ENCODE measurements around the gene TTC34. TPM values are rescaled to one million over a fixed set of nuclear protein-coding genes. Genes with fewer than 3 reads are reported as not detected.

TTC34 gene
- polyA plus RNA-seq, 1 donor (not counting 4 experiments of a cell fraction or from before 2014, with no cell fraction given) = 0.04 TPM

GRCh38 chr1:2639203-2639602 is 162.3 kb downstream of the TTC34 start:
- no peak for FAIRE-seq
- Histone ChIP-seq H3K9me1 (ENCODE audit: control insufficient read depth, extremely low read depth, insufficient read depth, low read length) (no peaks in the 10 kb centered on the region), H3K79me2 (ENCODE audit: control insufficient read depth, insufficient read depth, low read length) (no peaks in the 10 kb centered on the region), H3K9ac (ENCODE audit: control insufficient read depth, extremely low read depth, insufficient read depth, low read length) (no peak overlapping the region), H3K27ac (ENCODE audit: control insufficient read depth, insufficient read depth, low read length) (no peak overlapping the region), H3K4me1 (ENCODE audit: control insufficient read depth, extremely low read depth, insufficient read depth, low read length) (no peaks in the 10 kb centered on the region), H3K4me2 (ENCODE audit: control insufficient read depth, extremely low read depth, insufficient read depth, low read depth, low read length) (no peak overlapping the region), H3K4me3 (ENCODE audit: control insufficient read depth in 2 of 3, extremely low read depth in 1 of 3, insufficient read depth in 2 of 3, low read depth in 1 of 3, low read length in 3 of 3) (no peak overlapping the region), H3K9me3 (ENCODE audit: control insufficient read depth, low read depth, low read length) (peaks cover 13% of the 10 kb centered on the region), H3K36me3 (ENCODE audit: control insufficient read depth in 2 of 2, extremely low read depth in 1 of 2, insufficient read depth in 2 of 2, low read length in 2 of 2) (no peaks in the 10 kb centered on the region), H2AFZ (ENCODE audit: control insufficient read depth, low read length) (no peak overlapping the region), H3K27me3 (ENCODE audit: control insufficient read depth, extremely low read depth, insufficient read depth, low read length) (no peaks in the 10 kb centered on the region), H4K20me1 (ENCODE audit: control insufficient read depth, extremely low read depth, insufficient read depth, low read length) (no peaks in the 10 kb centered on the region)
- DNase-seq (ENCODE audit: low read depth, low spot score) = no peak
- dilution Hi-C loops (cut with MboI; ENCODE audit: extremely low pct_ligation_motif_present, low sequenced_read_pairs) = no loop called here
- no peak for TF ChIP-seq CTCF (optimal IDR thresholded peaks at IDR 0.05 in 1 of 3, IDR thresholded peaks at IDR 0.05 in 1 of 3, conservative IDR thresholded peaks at IDR 0.05 in 1 of 3; ENCODE audit: extremely low read depth in 1 of 3, insufficient read depth in 2 of 3, low read length in 3 of 3)
- TF ChIP-seq EZH2 (IDR thresholded peaks at IDR 0.05; ENCODE audit: low read length) = no peak

DNA sequence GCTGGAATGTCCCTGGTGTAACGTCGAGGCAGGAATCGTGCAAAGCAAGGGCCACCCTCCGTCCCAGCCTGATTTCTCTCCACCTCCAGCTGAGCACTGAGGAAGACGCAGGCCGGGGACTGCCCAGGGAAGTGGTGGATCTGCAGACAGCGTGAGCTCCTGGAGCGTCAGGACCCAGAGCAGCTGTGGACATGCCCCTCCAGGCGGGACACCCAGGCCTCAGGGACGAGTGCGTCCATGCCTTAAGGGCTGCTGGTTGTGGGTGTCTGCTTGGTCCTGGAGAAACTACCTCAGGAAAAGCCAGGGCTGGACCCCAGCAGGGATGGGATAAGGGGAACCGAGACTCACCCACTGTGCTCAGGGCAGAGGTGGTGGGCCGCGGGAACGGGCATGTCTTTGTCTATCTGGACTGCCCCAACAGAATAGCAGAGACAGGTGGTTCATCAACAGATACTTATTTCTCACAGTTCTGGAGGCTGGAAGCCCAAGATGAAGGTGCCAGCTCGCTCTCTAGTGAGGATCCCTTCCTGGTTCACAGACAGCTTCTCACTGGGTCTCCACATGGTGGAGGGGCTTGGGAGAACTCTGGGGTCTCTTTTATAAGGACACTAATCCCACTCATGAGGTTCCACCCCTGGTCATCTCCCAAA is 162.9 kb downstream of the TTC34 start:
- no peak overlapping the region for H3K9ac ChIP-seq (ENCODE audit: control insufficient read depth, extremely low read depth, insufficient read depth, low read length)
- no peak overlapping the region for H3K4me3 ChIP-seq (ENCODE audit: control insufficient read depth in 2 of 3, extremely low read depth in 1 of 3, insufficient read depth in 2 of 3, low read depth in 1 of 3, low read length in 3 of 3)
- H3K9me1 ChIP-seq (ENCODE audit: control insufficient read depth, extremely low read depth, insufficient read depth, low read length) = no peaks in the 10 kb centered on the region
- H3K79me2 ChIP-seq (ENCODE audit: control insufficient read depth, insufficient read depth, low read length) = no peaks in the 10 kb centered on the region
- no peaks in the 10 kb centered on the region for H3K27me3 ChIP-seq (ENCODE audit: control insufficient read depth, extremely low read depth, insufficient read depth, low read length)
- no peaks in the 10 kb centered on the region for H4K20me1 ChIP-seq (ENCODE audit: control insufficient read depth, extremely low read depth, insufficient read depth, low read length)
- H3K4me1 ChIP-seq (ENCODE audit: control insufficient read depth, extremely low read depth, insufficient read depth, low read length) = no peaks in the 10 kb centered on the region
- no peak for FAIRE-seq
- no peak for TF ChIP-seq EZH2 (IDR thresholded peaks at IDR 0.05; ENCODE audit: low read length)
- TF ChIP-seq CTCF (optimal IDR thresholded peaks at IDR 0.05 in 1 of 3, IDR thresholded peaks at IDR 0.05 in 1 of 3, conservative IDR thresholded peaks at IDR 0.05 in 1 of 3; ENCODE audit: extremely low read depth in 1 of 3, insufficient read depth in 2 of 3, low read length in 3 of 3) = no peak
- H3K27ac ChIP-seq (ENCODE audit: control insufficient read depth, insufficient read depth, low read length) = no peak overlapping the region
- no peak overlapping the region for H3K4me2 ChIP-seq (ENCODE audit: control insufficient read depth, extremely low read depth, insufficient read depth, low read depth, low read length)
- no peaks in the 10 kb centered on the region for H3K36me3 ChIP-seq (ENCODE audit: control insufficient read depth in 2 of 2, extremely low read depth in 1 of 2, insufficient read depth in 2 of 2, low read length in 2 of 2)
- dilution Hi-C loops (cut with MboI; ENCODE audit: extremely low pct_ligation_motif_present, low sequenced_read_pairs) = no loop called here
- H2AFZ ChIP-seq (ENCODE audit: control insufficient read depth, low read length) = no peak overlapping the region
- no peak for DNase-seq (ENCODE audit: low read depth, low spot score)
- H3K9me3 ChIP-seq (ENCODE audit: control insufficient read depth, low read depth, low read length) = peaks cover 13% of the 10 kb centered on the region
